ENCODE results near the gene OTP. TPM values are rescaled to one million over a fixed set of nuclear protein-coding genes. Genes with fewer than 3 reads are reported as not detected.

OTP gene
- total RNA-seq, 4 donors from 2014 or later: not detected

DNA sequence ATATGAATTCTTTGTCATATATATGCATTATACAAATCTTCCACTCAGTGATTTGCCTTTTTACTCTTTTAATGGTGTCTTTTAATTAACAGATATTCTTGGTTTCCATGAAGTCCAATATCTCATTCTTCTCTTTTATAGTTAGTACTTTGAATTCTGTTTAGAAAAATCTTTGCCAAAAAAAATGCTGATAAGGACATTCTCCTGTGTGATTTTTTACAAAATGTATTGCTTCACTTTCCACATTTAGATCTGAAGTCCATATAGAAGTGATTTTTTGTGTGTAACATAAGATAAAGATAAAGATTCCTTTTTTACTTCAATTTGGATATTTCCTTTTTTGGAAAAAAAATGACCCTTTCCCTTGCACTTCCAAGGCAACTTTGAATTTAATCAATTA, 50.3 kb downstream of the OTP start:
- TF ChIP-seq, protein P1, sequence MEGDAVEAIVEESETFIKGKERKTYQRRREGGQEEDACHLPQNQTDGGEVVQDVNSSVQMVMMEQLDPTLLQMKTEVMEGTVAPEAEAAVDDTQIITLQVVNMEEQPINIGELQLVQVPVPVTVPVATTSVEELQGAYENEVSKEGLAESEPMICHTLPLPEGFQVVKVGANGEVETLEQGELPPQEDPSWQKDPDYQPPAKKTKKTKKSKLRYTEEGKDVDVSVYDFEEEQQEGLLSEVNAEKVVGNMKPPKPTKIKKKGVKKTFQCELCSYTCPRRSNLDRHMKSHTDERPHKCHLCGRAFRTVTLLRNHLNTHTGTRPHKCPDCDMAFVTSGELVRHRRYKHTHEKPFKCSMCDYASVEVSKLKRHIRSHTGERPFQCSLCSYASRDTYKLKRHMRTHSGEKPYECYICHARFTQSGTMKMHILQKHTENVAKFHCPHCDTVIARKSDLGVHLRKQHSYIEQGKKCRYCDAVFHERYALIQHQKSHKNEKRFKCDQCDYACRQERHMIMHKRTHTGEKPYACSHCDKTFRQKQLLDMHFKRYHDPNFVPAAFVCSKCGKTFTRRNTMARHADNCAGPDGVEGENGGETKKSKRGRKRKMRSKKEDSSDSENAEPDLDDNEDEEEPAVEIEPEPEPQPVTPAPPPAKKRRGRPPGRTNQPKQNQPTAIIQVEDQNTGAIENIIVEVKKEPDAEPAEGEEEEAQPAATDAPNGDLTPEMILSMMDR (IDR thresholded peaks at IDR 0.05; ENCODE audit: low read depth): no peak

- TF ChIP-seq, protein P1 (IDR thresholded peaks at IDR 0.05; ENCODE audit: low read depth): no peak
Observed at GRCh38 chr5:77586101-77586500, 52.4 kb downstream of the OTP start.

Other genes with a start within 250 kb of the OTP start
- gene WDR41, start 146.4 kb downstream of the OTP start, total RNA-seq: 10 to 100 TPM; 42.8 to 78.4 (median 59.9) TPM
- gene TBCA, start 137.6 kb upstream of the OTP start, total RNA-seq: 100 to 1,000 TPM; 140 to 203 (median 167) TPM